ENCODE measurements around the gene SKI. TPM values are rescaled to one million over a fixed set of nuclear protein-coding genes. Genes with fewer than 3 reads are reported as not detected.
A peak's percentile ranks its signal among the peaks of the same experiment; 100 is the strongest.

The SKI gene
- total RNA-seq, 1 experiment from 2014 or later = 89.5 TPM

DNA sequence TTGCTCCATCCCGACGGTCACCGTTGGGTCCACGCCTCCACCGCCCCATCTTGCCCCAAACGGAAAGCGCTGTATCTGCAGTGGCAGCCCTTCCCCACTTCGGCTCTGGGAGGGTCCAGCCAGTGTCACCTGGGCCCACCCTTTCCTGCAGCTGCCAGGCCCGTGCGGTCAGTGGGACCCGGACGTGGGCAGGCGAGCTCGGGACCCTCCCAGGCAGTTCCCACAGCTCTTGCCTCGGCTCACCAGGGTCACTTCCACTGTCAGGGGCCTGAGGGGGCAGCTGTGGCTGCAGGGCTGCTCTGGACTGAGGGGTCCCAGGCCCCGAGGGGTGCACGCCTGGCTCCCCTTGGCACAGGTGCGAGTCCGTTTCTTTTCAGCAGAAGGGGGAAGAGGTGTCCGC is 80.7 kb downstream of the SKI start:
- Histone ChIP-seq H3K23me2 (ENCODE audit: insufficient read length, low read depth, low read length, poor library complexity, severe bottlenecking) (no peaks in the 10 kb centered on the region), H4K5ac (ENCODE audit: insufficient read length, low read depth, low read length) (no peak overlapping the region), H3K4me2 (ENCODE audit: insufficient read depth, insufficient read length, low read length) (no peak overlapping the region), H3K79me1 (ENCODE audit: insufficient read depth, low read depth, low read length, poor library complexity, severe bottlenecking) (no peaks in the 10 kb centered on the region), H3T11ph (ENCODE audit: low read length) (no peak overlapping the region), H4K20me1 (ENCODE audit: control insufficient read depth, insufficient read depth, insufficient read length) (no peaks in the 10 kb centered on the region), H3K27me3 (ENCODE audit: insufficient read depth, low read length) (no peaks in the 10 kb centered on the region), H3K9me3 (ENCODE audit: control insufficient read depth, low read depth, low read length) (no peaks in the 10 kb centered on the region), H3K56ac (ENCODE audit: insufficient read length, low read depth, low read length) (no peak overlapping the region), H3K27ac (ENCODE audit: insufficient read length, low read depth, low read length) (no peak overlapping the region), H3K4me1 (ENCODE audit: insufficient read depth, low read length) (no peaks in the 10 kb centered on the region), H2BK15ac (ENCODE audit: low read depth, low read length) (no peak overlapping the region), H4K91ac (ENCODE audit: insufficient read length, low read depth, low read length) (no peak overlapping the region), H3K14ac (ENCODE audit: insufficient read depth, low read length) (no peak overlapping the region), H3K18ac (ENCODE audit: insufficient read length, low read depth, low read length) (no peak overlapping the region), H2BK12ac (ENCODE audit: insufficient read length, low read depth, low read length) (no peak overlapping the region), H3K9ac (ENCODE audit: extremely low read depth, insufficient read length, low read length) (no peak overlapping the region), H4K8ac (replicated peaks; ENCODE audit: insufficient read length, low read depth, low read length) (no peak overlapping the region), H2BK120ac (ENCODE audit: low read depth, low read length, poor library complexity, severe bottlenecking) (no peak overlapping the region), H3K23ac (ENCODE audit: insufficient read length, low read depth, low read length) (no peak overlapping the region), H3K79me2 (ENCODE audit: insufficient read depth, low read length) (no peaks in the 10 kb centered on the region), H2BK20ac (ENCODE audit: low read depth, low read length, poor library complexity, severe bottlenecking) (no peak overlapping the region), H2AK5ac (ENCODE audit: insufficient read length, low read length) (no peak overlapping the region), H3K4ac (ENCODE audit: low read depth, low read length) (no peak overlapping the region), H2AFZ (ENCODE audit: low read length) (no peak overlapping the region), H2BK5ac (ENCODE audit: insufficient read length, low read length) (no peak overlapping the region)
- TF ChIP-seq, protein P1, sequence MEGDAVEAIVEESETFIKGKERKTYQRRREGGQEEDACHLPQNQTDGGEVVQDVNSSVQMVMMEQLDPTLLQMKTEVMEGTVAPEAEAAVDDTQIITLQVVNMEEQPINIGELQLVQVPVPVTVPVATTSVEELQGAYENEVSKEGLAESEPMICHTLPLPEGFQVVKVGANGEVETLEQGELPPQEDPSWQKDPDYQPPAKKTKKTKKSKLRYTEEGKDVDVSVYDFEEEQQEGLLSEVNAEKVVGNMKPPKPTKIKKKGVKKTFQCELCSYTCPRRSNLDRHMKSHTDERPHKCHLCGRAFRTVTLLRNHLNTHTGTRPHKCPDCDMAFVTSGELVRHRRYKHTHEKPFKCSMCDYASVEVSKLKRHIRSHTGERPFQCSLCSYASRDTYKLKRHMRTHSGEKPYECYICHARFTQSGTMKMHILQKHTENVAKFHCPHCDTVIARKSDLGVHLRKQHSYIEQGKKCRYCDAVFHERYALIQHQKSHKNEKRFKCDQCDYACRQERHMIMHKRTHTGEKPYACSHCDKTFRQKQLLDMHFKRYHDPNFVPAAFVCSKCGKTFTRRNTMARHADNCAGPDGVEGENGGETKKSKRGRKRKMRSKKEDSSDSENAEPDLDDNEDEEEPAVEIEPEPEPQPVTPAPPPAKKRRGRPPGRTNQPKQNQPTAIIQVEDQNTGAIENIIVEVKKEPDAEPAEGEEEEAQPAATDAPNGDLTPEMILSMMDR (conservative IDR thresholded peaks at IDR 0.05) = no peak
- H3K4me1 Mint-ChIP-seq = peaks cover 0 to 22% of the 10 kb centered on the region in 2 experiments; a peak in 2 of 4 replicates
- no CpG with 5 or more reads among the region's 20 CpGs for WGBS (ENCODE audit: extremely low coverage, insufficient read length, low lambda C conversion rate)
- H3K27me3 Mint-ChIP-seq (ENCODE audit: low read depth) = peaks cover 1% of the 10 kb centered on the region; the same call in 1 of the 2 replicates
- no peak for DNase-seq
- peak overlapping the region in 1 of 3 experiments; percentile 81; a peak in 3 of 7 replicates for H3K27ac Mint-ChIP-seq
- H3K4me3 Mint-ChIP-seq = no peak overlapping the region
- peaks cover 17 to 45% (median 40%) of the 10 kb centered on the region in 3 experiments; a peak in 6 of 7 replicates for H3K36me3 Mint-ChIP-seq (ENCODE audit: insufficient read depth in 1 of 3, low read depth in 3 of 3)
- H3K9me3 Mint-ChIP-seq = no peaks in the 10 kb centered on the region
